ENCODE results near the gene MORN1. TPM values are rescaled to one million over a fixed set of nuclear protein-coding genes. Genes with fewer than 3 reads are reported as not detected.

The MORN1 gene
- total and polyA plus RNA-seq, 8 donors = 4.7 to 9.3 (median 5.3) TPM

GRCh38 chr1:2385606-2386280 is 5.6 kb downstream of the MORN1 start:
- Histone ChIP-seq H3K27me3 (no peaks in the 10 kb centered on the region), H3K4me1 (peaks cover 4 to 6% (median 6%) of the 10 kb centered on the region in 3 donors), H3K9me3 (no peaks in the 10 kb centered on the region), H3K36me3 (no peaks in the 10 kb centered on the region), H3K4me3 (no peak overlapping the region), H3K27ac (no peak overlapping the region)
- no peak for FAIRE-seq
- peak in 3 of 6 donors; percentile 10 to 43 (median 13) for DNase-seq
- TF ChIP-seq CTCF (IDR thresholded peaks at IDR 0.05) = no peak
- ATAC-seq = no peak
- 85 to 93% methylated on average over 19 of the region's 19 CpGs for WGBS, 2 donors
- intact Hi-C loops (cut with DNase I) = no loop called here

GRCh38 chr1:2384941-2385481 is 6.3 kb downstream of the MORN1 start:
- intact Hi-C loops (cut with DNase I) = loop anchor here in 1 of 3 donors (5.0 kb wide), 1 partner anchor 188 kb away; no protein-coding TSS in a partner anchor
- 79 to 82% methylated on average over 41 of the region's 41 CpGs for WGBS, 2 donors

DNA sequence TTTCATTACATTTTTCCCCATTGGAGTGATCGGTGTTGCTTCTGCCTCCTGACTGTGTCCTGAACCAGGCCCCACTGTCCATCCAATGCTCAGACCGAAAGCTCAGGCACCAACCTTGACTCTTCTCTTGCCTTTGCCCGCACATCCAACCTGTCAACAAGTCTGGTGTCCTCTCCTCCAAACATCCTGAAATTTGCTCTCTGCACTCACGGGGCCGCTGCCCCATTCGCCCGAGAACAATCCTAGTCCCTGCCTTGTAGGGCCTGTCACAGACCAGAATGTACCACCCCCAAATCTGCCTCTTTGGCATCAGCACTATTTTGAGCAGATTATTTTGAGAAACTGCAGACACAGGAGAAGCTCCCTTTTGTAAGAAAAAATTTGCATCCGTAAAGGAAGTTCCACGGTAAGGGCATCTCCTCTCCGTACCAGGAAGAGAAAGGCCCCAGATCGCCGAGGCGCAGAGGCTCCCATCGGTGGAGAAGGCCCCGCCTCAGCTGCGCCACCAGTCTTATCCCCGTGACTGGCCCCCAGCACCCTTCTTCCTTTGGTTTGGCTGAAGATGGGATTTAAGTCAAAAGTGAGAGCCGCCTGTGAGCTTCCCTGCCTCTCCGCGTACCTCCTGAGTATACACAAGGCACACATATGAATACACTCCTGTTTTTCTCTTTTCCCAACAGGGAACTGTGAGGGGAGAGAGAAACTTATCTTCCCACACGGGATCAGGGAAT is 7.1 kb downstream of the MORN1 start:
- H3K4me3 ChIP-seq = no peak overlapping the region
- no peaks in the 10 kb centered on the region for H3K4me1 ChIP-seq
- intact Hi-C loops (cut with DNase I) = loop anchor here in 1 of 3 donors (5.0 kb wide), 1 partner anchor 187 kb away; no protein-coding TSS in a partner anchor
- no peak overlapping the region for H3K27ac ChIP-seq
- no peaks in the 10 kb centered on the region for H3K36me3 ChIP-seq
- no peaks in the 10 kb centered on the region for H3K27me3 ChIP-seq
- ATAC-seq = no peak
- DNase-seq = peak in 1 of 6 donors; percentile 11
- WGBS, 2 donors = 86 to 91% methylated on average over 21 of the region's 21 CpGs
- no peak for FAIRE-seq
- TF ChIP-seq CTCF (IDR thresholded peaks at IDR 0.05) = no peak
- no peaks in the 10 kb centered on the region for H3K9me3 ChIP-seq

More at GRCh38 chr1:2384941-2385481, 6.3 kb downstream of the MORN1 start:
- H3K27ac ChIP-seq = no peak overlapping the region
- DNase-seq (peak in 2 of 6 donors; percentile 34 to 71), FAIRE-seq (no peak), ATAC-seq (no peak)
- no peak for TF ChIP-seq CTCF (IDR thresholded peaks at IDR 0.05)
- H3K36me3 ChIP-seq = no peaks in the 10 kb centered on the region
- H3K4me1 ChIP-seq = no peaks in the 10 kb centered on the region
- H3K4me3 ChIP-seq = no peak overlapping the region
- H3K27me3 ChIP-seq = no peaks in the 10 kb centered on the region
- H3K9me3 ChIP-seq = no peaks in the 10 kb centered on the region

- Histone ChIP-seq H3K27ac (no peak overlapping the region), H3K27me3 (no peaks in the 10 kb centered on the region), H3K4me1 (no peaks in the 10 kb centered on the region), H3K36me3 (no peaks in the 10 kb centered on the region), H3K9me3 (no peaks in the 10 kb centered on the region), H3K4me3 (no peak overlapping the region)
- 68 to 89% methylated on average over 14 of the region's 14 CpGs for WGBS, 2 donors
- ATAC-seq = no peak
- DNase-seq = peak in 1 of 6 donors; percentile 9
- TF ChIP-seq CTCF (IDR thresholded peaks at IDR 0.05) = no peak
- FAIRE-seq = no peak
- intact Hi-C loops (cut with DNase I) = loop anchor here in 2 of 3 donors (2.0 to 5.0 kb wide), 2 partner anchors 186 to 187 kb away; no protein-coding TSS in a partner anchor
Observed at GRCh38 chr1:2383576-2383975, 7.8 kb downstream of the MORN1 start.

Measured in pancreas (tissue), 10 donors.